Large intestine (tissue), 3 donors: ENCODE results near the gene GCH1. TPM values are rescaled to one million over a fixed set of nuclear protein-coding genes. Genes with fewer than 3 reads are reported as not detected.
A peak's percentile ranks its signal among the peaks of the same experiment; 100 is the strongest.
"Not testable (repeated sequence)": the region's sequence is repeated elsewhere in the genome, so short reads cannot be mapped to it uniquely, and the experiment has no call there.

Experiments used
- DNase-seq, 2 donors: peaks; one replicate each; pipeline versions ENCODE4 v3.0.0 to v3.0.0-alpha.2; 2013
- H3K27ac ChIP-seq: one replicate; pipeline ENCODE4 v1.5.1; 2013; ENCODE audit warnings: low read length
- H3K27me3 ChIP-seq: 2 replicates; pipeline ENCODE4 v1.6.1; 2013; ENCODE audit warnings: low read length; ENCODE audit not compliant: control insufficient read depth, insufficient read depth
- H3K36me3 ChIP-seq: 2 replicates; pipeline ENCODE4 v1.6.1; 2013; ENCODE audit warnings: low read length; ENCODE audit not compliant: control insufficient read depth, insufficient read depth
- H3K4me1 ChIP-seq: one replicate; pipeline ENCODE4 v1.6.1; 2013; ENCODE audit warnings: low read length; ENCODE audit not compliant: control insufficient read depth, insufficient read depth
- H3K4me3 ChIP-seq: one replicate; pipeline ENCODE4 v1.5.1; 2013; ENCODE audit warnings: low read length
- H3K9me3 ChIP-seq: one replicate; pipeline ENCODE4 v1.6.1; 2013; ENCODE audit warnings: mild to moderate bottlenecking, low read depth, low read length, moderate library complexity; ENCODE audit not compliant: control insufficient read depth
- whole genome bisulfite sequencing: methylation state at CpG from one replicate; pipeline ENCODE4 v1.1.5; 2013; ENCODE audit warnings: low lambda C conversion rate; ENCODE audit not compliant: insufficient coverage; 5-methylcytosine and 5-hydroxymethylcytosine counted together
- polyA plus RNA-seq: library from polyadenylated mRNA; unstranded; fragments of 120-200 nt; gene quantifications from one replicate; pipeline ENCODE4 v1.2.1, GENCODE V29; 2013

The GCH1 gene
- polyA plus RNA-seq, 1 donor: 27.5 TPM

GRCh38 chr14:54870154-54871090, 32.2 kb downstream of the GCH1 start:
- no CpG with 5 or more reads among the region's 27 CpGs for WGBS
- not testable (repeated sequence) for H3K9me3 ChIP-seq, H3K27ac ChIP-seq, H3K4me1 ChIP-seq, H3K36me3 ChIP-seq, H3K27me3 ChIP-seq
- DNase-seq: peak in 1 of 2 donors; percentile 30
- peak overlapping the region; percentile 39 for H3K4me3 ChIP-seq

DNA sequence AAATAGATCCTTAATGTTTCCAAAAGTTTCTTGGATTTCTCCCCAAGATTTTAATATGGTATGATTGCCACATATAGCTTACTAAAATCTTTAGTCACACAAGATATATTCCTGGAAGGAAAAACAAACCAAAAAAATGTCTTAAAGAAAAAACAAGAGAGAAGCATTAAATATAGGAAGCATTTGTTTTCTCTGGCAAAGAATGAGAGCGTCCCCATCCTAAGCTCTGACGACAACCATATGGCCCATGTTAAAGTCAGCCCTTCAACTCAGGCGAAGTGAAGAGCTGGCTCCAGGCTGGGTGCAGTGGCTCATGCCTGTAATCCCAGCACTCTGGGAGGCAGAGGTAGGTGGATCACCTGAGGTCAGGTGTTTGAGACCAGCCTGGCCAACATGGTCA, 35.6 kb downstream of the GCH1 start:
- Histone ChIP-seq H3K36me3 (no peaks in the 10 kb centered on the region), H3K4me3 (no peak overlapping the region), H3K9me3 (no peaks in the 10 kb centered on the region), H3K27me3 (no peaks in the 10 kb centered on the region), H3K4me1 (no peaks in the 10 kb centered on the region), H3K27ac (no peak overlapping the region)
- whole genome bisulfite sequencing: no CpG with 5 or more reads among the region's 3 CpGs
- DNase-seq: no peak

DNA sequence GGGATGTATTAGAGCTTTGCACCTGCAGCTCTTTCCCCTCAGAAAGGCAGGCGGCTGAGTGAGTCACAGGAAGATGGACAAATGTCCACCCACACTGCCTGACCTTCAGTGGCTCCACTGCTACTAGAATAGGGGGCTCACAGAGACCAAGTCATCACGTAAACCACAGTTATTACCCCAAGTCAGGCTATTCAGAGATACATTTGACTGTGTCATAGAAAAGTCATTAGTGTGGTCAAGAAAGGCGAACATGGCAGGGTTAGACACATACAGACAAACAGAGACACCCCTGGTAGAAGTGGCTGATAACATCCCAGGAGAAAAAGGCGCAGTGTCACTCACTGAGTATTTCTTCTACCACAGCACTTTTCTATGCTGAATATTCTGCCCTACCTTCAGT, 36.0 kb downstream of the GCH1 start:
- Histone ChIP-seq H3K4me3 (no peak overlapping the region), H3K27me3 (no peaks in the 10 kb centered on the region), H3K4me1 (no peaks in the 10 kb centered on the region), H3K9me3 (no peaks in the 10 kb centered on the region), H3K27ac (no peak overlapping the region), H3K36me3 (no peaks in the 10 kb centered on the region)
- 100% methylated on average over 1 of the region's 4 CpGs for WGBS
- DNase-seq: no peak

GRCh38 chr14:54864526-54864925, 38.1 kb downstream of the GCH1 start:
- no peaks in the 10 kb centered on the region for H3K36me3 ChIP-seq
- H3K27me3 ChIP-seq: no peaks in the 10 kb centered on the region
- DNase-seq: no peak
- no peak overlapping the region for H3K4me3 ChIP-seq
- H3K27ac ChIP-seq: no peak overlapping the region
- H3K4me1 ChIP-seq: no peaks in the 10 kb centered on the region
- no peaks in the 10 kb centered on the region for H3K9me3 ChIP-seq

GRCh38 chr14:54857830-54858269, 44.8 kb downstream of the GCH1 start:
- H3K36me3 ChIP-seq: peaks cover 7% of the 10 kb centered on the region
- no peak overlapping the region for H3K27ac ChIP-seq
- H3K4me1 ChIP-seq: no peaks in the 10 kb centered on the region
- H3K9me3 ChIP-seq: no peaks in the 10 kb centered on the region
- H3K27me3 ChIP-seq: no peaks in the 10 kb centered on the region
- H3K4me3 ChIP-seq: no peak overlapping the region
- DNase-seq: no peak
- WGBS: no CpG with 5 or more reads among the region's 1 CpG

- peaks cover 7% of the 10 kb centered on the region for H3K36me3 ChIP-seq
- WGBS: 100% methylated on average over 1 of the region's 4 CpGs
- no peaks in the 10 kb centered on the region for H3K27me3 ChIP-seq
- H3K27ac ChIP-seq: no peak overlapping the region
- H3K4me1 ChIP-seq: no peaks in the 10 kb centered on the region
- no peak overlapping the region for H3K4me3 ChIP-seq
- no peaks in the 10 kb centered on the region for H3K9me3 ChIP-seq
- no peak for DNase-seq
Observed at GRCh38 chr14:54856152-54856551, 46.5 kb downstream of the GCH1 start.

- Histone ChIP-seq H3K4me1 (no peaks in the 10 kb centered on the region), H3K9me3 (no peaks in the 10 kb centered on the region), H3K27ac (no peak overlapping the region), H3K4me3 (no peak overlapping the region), H3K36me3 (peaks cover 3% of the 10 kb centered on the region), H3K27me3 (no peaks in the 10 kb centered on the region)
- DNase-seq: no peak
- no CpG with 5 or more reads among the region's 2 CpGs for WGBS
Observed at GRCh38 chr14:54854181-54854580, 48.4 kb downstream of the GCH1 start.

DNA sequence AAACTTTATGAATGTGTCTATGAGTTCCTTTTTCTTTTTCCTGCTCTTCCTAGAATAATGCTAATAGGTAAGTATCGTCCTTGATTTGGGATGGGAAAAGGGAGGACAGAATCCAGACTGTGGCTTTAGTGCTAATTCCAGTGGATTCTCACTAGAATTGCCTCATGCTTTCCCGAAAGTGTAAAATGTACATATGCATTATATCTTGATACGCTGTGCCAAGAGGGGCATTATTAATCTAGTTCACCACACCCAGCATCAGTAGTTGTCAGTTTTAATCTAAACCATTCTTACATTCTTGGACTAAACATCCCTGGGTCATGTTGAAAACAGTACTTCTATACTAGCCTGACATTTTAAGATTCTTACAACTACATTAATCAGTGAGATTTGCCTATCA, 49.3 kb downstream of the GCH1 start:
- Histone ChIP-seq H3K36me3 (no peaks in the 10 kb centered on the region), H3K27ac (no peak overlapping the region), H3K4me1 (no peaks in the 10 kb centered on the region), H3K4me3 (no peak overlapping the region), H3K27me3 (no peaks in the 10 kb centered on the region), H3K9me3 (no peaks in the 10 kb centered on the region)
- no peak for DNase-seq
- 80% methylated on average over 1 of the region's 3 CpGs for WGBS

GRCh38 chr14:54852215-54852614, 50.4 kb downstream of the GCH1 start:
- Histone ChIP-seq H3K36me3 (no peaks in the 10 kb centered on the region), H3K27ac (no peak overlapping the region), H3K9me3 (no peaks in the 10 kb centered on the region), H3K27me3 (no peaks in the 10 kb centered on the region), H3K4me1 (no peaks in the 10 kb centered on the region), H3K4me3 (no peak overlapping the region)
- no peak for DNase-seq
- 60% methylated on average over 1 of the region's 3 CpGs for WGBS

DNA sequence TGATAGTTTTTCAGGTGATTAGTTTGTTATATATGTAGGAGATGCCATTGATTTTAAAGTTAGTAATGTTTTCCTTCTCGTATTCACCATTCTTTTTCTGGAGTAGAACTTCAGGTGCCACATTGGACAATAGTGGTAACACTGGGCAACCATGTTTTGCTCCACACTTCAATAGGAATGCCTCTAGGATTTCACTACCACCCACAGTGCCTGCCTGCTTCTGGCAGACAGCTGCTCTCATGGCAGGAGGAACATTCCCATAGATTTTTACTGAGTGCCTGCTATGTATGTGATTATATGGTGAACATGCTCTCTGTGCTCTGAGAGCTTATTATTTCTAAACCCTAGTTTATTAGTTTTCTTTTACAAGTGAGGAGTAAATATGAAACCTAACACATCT, 53.7 kb downstream of the GCH1 start:
- H3K27me3 ChIP-seq: no peaks in the 10 kb centered on the region
- no peak overlapping the region for H3K27ac ChIP-seq
- no CpG with 5 or more reads among the region's 1 CpG for WGBS
- no peak for DNase-seq
- H3K4me3 ChIP-seq: no peak overlapping the region
- H3K9me3 ChIP-seq: no peaks in the 10 kb centered on the region
- H3K36me3 ChIP-seq: no peaks in the 10 kb centered on the region
- peaks cover 8% of the 10 kb centered on the region for H3K4me1 ChIP-seq

GRCh38 chr14:54845641-54846040, 57.0 kb downstream of the GCH1 start:
- H3K4me3 ChIP-seq: no peak overlapping the region

More at GRCh38 chr14:54845641-54846040, 57.0 kb downstream of the GCH1 start:
- Histone ChIP-seq H3K4me1 (peaks cover 16% of the 10 kb centered on the region), H3K36me3 (peaks cover 3% of the 10 kb centered on the region), H3K27ac (peak overlapping the region; percentile 49), H3K9me3 (no peaks in the 10 kb centered on the region), H3K27me3 (no peaks in the 10 kb centered on the region)
- WGBS: no CpG with 5 or more reads among the region's 7 CpGs
- peak in 1 of 2 donors; percentile 51 for DNase-seq
